Testis (tissue), 3 donors: ENCODE results near the gene ITLN2. TPM values are rescaled to one million over a fixed set of nuclear protein-coding genes. Genes with fewer than 3 reads are reported as not detected.
"Not testable (repeated sequence)": the region's sequence is repeated elsewhere in the genome, so short reads cannot be mapped to it uniquely, and the experiment has no call there.

Experiments used
- DNase-seq: peaks from one replicate; pipeline ENCODE4 v3.0.0-alpha.2; 2019
- H3K27ac ChIP-seq, 2 donors: fragments of 200-600 bp; sonication (generic); one replicate each; pipeline ENCODE4 v1.5.1; 2019
- H3K27me3 ChIP-seq: fragments of 200-600 bp; sonication (generic); one replicate; pipeline ENCODE4 v1.5.1; 2019
- H3K36me3 ChIP-seq: fragments of 200-600 bp; sonication (generic); one replicate; pipeline ENCODE4 v1.5.1; 2017; ENCODE audit warnings: low read depth; ENCODE audit errors: missing control alignments
- H3K4me1 ChIP-seq: fragments of 200-600 bp; sonication (generic); one replicate; pipeline ENCODE4 v1.5.1; 2019
- H3K4me3 ChIP-seq, 2 donors: fragments of 200-600 bp; sonication (generic); one replicate each; pipeline ENCODE4 v1.5.1; 2017 to 2019
- H3K9me3 ChIP-seq: fragments of 200-600 bp; sonication (generic); one replicate; pipeline ENCODE4 v1.5.1; 2017
- POLR2A ChIP-seq: fragments of 450-650 bp; IDR thresholded peaks from one replicate; pipeline ENCODE4 v1.6.1; 2017; ENCODE audit warnings: antibody characterized with exemption, mild to moderate bottlenecking, moderate library complexity
- WGBS, 2 donors: methylation state at CpG; one replicate each; pipeline ENCODE4 v1.1.5; 2018; 5-methylcytosine and 5-hydroxymethylcytosine counted together
- intact Hi-C: fragments of 100-400 bp; cut with DNase I; formaldehyde crosslinking; loops from one replicate; pipeline ENCODE4 v1.15.1; 2023; ENCODE audit warnings: low total_unique reads
- polyA plus RNA-seq: library from polyadenylated mRNA; stranded (reverse); fragments of 350-450 nt; fragmentation: Illumina TruSeq; extraction: RNeasy Lipid Tissue Mini Kit (QIAGEN cat#74804); gene quantifications from one replicate; pipeline ENCODE4 v1.2.3, GENCODE V29; 2014; ENCODE audit warnings: low read depth, low replicate concordance; ENCODE audit not compliant: insufficient read depth
- total RNA-seq, 2 donors: library from RNA; depleted of rRNA; stranded (reverse); fragments of >200 nt; gene quantifications; one replicate each; pipeline ENCODE4 v1.2.3, GENCODE V29; 2016
- TF ChIP-seq, protein P1 (sequence below), 3 experiments: fragments of 450-650 bp in 2 of 3; fragments of 200-600 bp in 1 of 3; sonication (generic) in 1 of 3; IDR thresholded peaks; one replicate each; pipeline ENCODE4 v1.5.1; 2016 to 2019; ENCODE audit warnings: antibody characterized with exemption in 3 of 3, mild to moderate bottlenecking in 2 of 3, moderate library complexity in 1 of 3

The ITLN2 gene
- total and polyA plus RNA-seq, 3 donors from 2014 or later, result 1.5 to 6.4 TPM; not detected in 1

DNA sequence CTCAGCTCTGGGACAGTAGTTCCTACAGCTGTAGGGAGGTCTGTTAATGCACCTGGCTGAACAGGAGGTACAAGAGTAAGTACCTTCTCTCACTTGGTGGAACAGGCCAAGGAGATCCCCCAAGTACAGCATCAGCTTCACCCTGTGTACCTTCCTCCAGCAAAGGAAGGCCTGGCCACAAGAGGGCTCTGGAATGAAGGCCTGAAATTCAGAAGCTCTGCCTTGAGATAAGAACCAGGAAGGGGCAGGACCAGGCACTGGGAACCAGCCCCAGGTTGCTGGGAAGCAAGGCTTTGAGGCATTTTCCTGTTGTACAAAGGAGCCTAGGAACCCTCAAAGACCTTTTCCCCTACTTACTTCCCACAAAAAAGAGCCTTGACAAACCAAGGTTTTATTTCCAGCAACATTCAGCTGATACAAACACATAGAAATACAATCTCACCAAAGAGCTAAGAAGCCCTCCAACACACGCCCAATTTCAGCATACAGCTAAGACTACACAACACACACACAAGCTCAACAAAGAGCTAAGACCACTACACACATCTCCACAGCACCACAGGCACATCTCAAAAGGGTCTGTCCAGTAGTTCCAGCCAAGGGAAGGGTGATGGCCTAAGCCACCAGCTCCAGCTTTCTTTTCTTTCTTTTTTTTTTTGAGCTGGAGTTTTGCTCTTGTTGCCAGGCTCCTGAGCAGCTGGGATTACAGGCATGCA lies 42.9 kb upstream of the ITLN2 start:
- Histone ChIP-seq H3K4me1 (no peaks in the 10 kb centered on the region), H3K27ac (peak overlapping the region in 1 of 2 donors; percentile 30), H3K36me3 (no peaks in the 10 kb centered on the region), H3K4me3 (no peak overlapping the region), H3K9me3 (no peaks in the 10 kb centered on the region), H3K27me3 (no peaks in the 10 kb centered on the region)
- intact Hi-C loops, result loop anchor here (10.0 kb wide), 1 partner anchor 97 kb away; the partner anchor contains the start of gene KLHDC9
- WGBS, 2 donors, result 70 to 86% methylated on average over 1 of the region's 1 CpG
- no peak for TF ChIP-seq POLR2A
- TF ChIP-seq, protein P1, sequence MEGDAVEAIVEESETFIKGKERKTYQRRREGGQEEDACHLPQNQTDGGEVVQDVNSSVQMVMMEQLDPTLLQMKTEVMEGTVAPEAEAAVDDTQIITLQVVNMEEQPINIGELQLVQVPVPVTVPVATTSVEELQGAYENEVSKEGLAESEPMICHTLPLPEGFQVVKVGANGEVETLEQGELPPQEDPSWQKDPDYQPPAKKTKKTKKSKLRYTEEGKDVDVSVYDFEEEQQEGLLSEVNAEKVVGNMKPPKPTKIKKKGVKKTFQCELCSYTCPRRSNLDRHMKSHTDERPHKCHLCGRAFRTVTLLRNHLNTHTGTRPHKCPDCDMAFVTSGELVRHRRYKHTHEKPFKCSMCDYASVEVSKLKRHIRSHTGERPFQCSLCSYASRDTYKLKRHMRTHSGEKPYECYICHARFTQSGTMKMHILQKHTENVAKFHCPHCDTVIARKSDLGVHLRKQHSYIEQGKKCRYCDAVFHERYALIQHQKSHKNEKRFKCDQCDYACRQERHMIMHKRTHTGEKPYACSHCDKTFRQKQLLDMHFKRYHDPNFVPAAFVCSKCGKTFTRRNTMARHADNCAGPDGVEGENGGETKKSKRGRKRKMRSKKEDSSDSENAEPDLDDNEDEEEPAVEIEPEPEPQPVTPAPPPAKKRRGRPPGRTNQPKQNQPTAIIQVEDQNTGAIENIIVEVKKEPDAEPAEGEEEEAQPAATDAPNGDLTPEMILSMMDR (IDR thresholded peaks at IDR 0.05), result peak; percentile 40 to 57 (median 49)
- DNase-seq, result peak; percentile 79

DNA sequence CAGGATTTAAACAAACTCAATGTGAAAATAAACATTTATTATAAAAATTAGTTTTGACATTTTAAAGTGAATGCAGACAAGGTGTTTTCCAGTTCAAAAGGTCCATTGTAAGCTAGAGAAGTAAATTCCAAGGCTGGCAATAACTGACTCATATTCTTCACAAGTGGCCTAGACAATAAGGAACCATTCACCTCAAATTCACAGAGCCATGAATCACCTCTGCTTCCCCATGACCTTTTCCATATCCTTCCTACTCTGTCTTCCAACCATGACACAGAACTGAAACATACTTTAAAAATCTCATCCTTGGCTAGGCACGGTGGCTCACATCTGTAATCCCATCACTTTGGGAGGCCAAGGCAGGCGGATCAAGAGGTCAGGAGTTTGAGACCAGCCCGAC lies 41.6 kb upstream of the ITLN2 start:
- no peaks in the 10 kb centered on the region for H3K36me3 ChIP-seq
- no peak overlapping the region for H3K27ac ChIP-seq
- TF ChIP-seq, protein P1 (IDR thresholded peaks at IDR 0.05), result no peak
- TF ChIP-seq POLR2A, result no peak
- no peaks in the 10 kb centered on the region for H3K9me3 ChIP-seq
- no peaks in the 10 kb centered on the region for H3K27me3 ChIP-seq
- intact Hi-C loops, result loop anchor here (10.0 kb wide), 1 partner anchor 99 kb away; the partner anchor contains the start of gene KLHDC9
- no peaks in the 10 kb centered on the region for H3K4me1 ChIP-seq
- 86 to 93% methylated on average over 3 of the region's 3 CpGs for WGBS, 2 donors
- no peak overlapping the region for H3K4me3 ChIP-seq
- DNase-seq, result no peak

GRCh38 chr1:160993544-160994193 lies 39.1 kb upstream of the ITLN2 start:
- TF ChIP-seq, protein P1 (IDR thresholded peaks at IDR 0.05), result peak in 2 of 3 experiments; percentile 24 to 26
- no peak for TF ChIP-seq POLR2A
- intact Hi-C loops, result loop anchor here (10.0 kb wide), 1 partner anchor 101 kb away; the partner anchor contains the start of gene KLHDC9
- DNase-seq, result no peak

GRCh38 chr1:160992036-160992435 lies 37.4 kb upstream of the ITLN2 start:
- 82 to 91% methylated on average over 4 of the region's 4 CpGs for WGBS, 2 donors
- H3K4me1 ChIP-seq, H3K4me3 ChIP-seq, H3K27ac ChIP-seq, DNase-seq, H3K27me3 ChIP-seq, H3K9me3 ChIP-seq, H3K36me3 ChIP-seq: not testable (repeated sequence)
- intact Hi-C loops, result loop anchor here (10.0 kb wide), 1 partner anchor 103 kb away; the partner anchor contains the start of gene KLHDC9

More at GRCh38 chr1:160993544-160994193, 39.1 kb upstream of the ITLN2 start:
- no peaks in the 10 kb centered on the region for H3K36me3 ChIP-seq
- no peaks in the 10 kb centered on the region for H3K9me3 ChIP-seq
- no peaks in the 10 kb centered on the region for H3K27me3 ChIP-seq
- H3K27ac ChIP-seq, result no peak overlapping the region
- 82 to 88% methylated on average over 14 of the region's 14 CpGs for WGBS, 2 donors
- H3K4me1 ChIP-seq, result peaks cover 3% of the 10 kb centered on the region
- no peak overlapping the region for H3K4me3 ChIP-seq

- Histone ChIP-seq H3K27ac (no peak overlapping the region), H3K4me1 (peaks cover 3% of the 10 kb centered on the region), H3K36me3 (no peaks in the 10 kb centered on the region), H3K27me3 (no peaks in the 10 kb centered on the region), H3K4me3 (no peak overlapping the region), H3K9me3 (no peaks in the 10 kb centered on the region)
- TF ChIP-seq, protein P1 (IDR thresholded peaks at IDR 0.05), result no peak
- TF ChIP-seq POLR2A, result no peak
- no peak for DNase-seq
- intact Hi-C loops, result no loop called here
- 83 to 86% methylated on average over 8 of the region's 8 CpGs for WGBS, 2 donors
Observed at GRCh38 chr1:160987359-160988050, 32.9 kb upstream of the ITLN2 start.
